IMR-90 (cell line): Measurements from ENCODE around the gene MGA. TPM values are rescaled to one million over a fixed set of nuclear protein-coding genes. Genes with fewer than 3 reads are reported as not detected.

Experiments used
- ATAC-seq: fragments of 200-7000 bp; cut with Tn5 transposase; 2 replicates; pipeline ENCODE4 v1.9.1; 2020; ENCODE audit warnings: low read depth, mild to moderate bottlenecking, moderate library complexity
- BruUV-seq: library from RNA; stranded (reverse); fragments of 400-500 nt; replicated peaks from 2 replicates; lab custom pipeline; 2021; lab: Mats Ljungman, UMichigan
- CTCF ChIA-PET: fragments of 300-600 bp; formaldehyde crosslinking; extraction: SDS; loops from one replicate; lab custom pipeline; 2021; ENCODE audit warnings: antibody characterized with exemption; lab: Yijun Ruan, JAX
- POLR2A ChIA-PET: fragments of 300-600 bp; sonication (Branson Sonifier 250); formaldehyde crosslinking; loops from one replicate; lab custom pipeline; 2022; ENCODE audit warnings: antibody characterized with exemption; ENCODE audit not compliant: unreplicated experiment; lab: Charles Lee
- DNase-seq: peaks from one replicate; pipeline ENCODE4 v3.0.0; 2013
- H2AFZ ChIP-seq: replicated peaks from 2 replicates; pipeline ENCODE3; 2013; ENCODE audit warnings: low read length, mild to moderate bottlenecking; ENCODE audit not compliant: poor library complexity
- H2AK5ac ChIP-seq: 2 replicates; pipeline ENCODE4 v1.6.1; 2013; ENCODE audit warnings: low read depth, low read length, inconsistent platforms
- H2AK9ac ChIP-seq: replicated peaks from 2 replicates; pipeline ENCODE3; 2013; ENCODE audit warnings: mild to moderate bottlenecking, low read depth, low read length, moderate library complexity; ENCODE audit not compliant: poor library complexity
- H2BK120ac ChIP-seq: 2 replicates; pipeline ENCODE4 v1.6.1; 2013; ENCODE audit warnings: low read depth, low read length, inconsistent platforms
- H2BK15ac ChIP-seq: 3 replicates; pipeline ENCODE4 v1.6.1; 2013; ENCODE audit warnings: low read depth, low read length, inconsistent platforms
- H2BK20ac ChIP-seq: 2 replicates; pipeline ENCODE4 v1.6.1; 2013; ENCODE audit warnings: low read depth, mild to moderate bottlenecking, inconsistent platforms, low read length, moderate library complexity
- H2BK5ac ChIP-seq: 2 replicates; pipeline ENCODE4 v1.6.1; 2013; ENCODE audit warnings: mild to moderate bottlenecking, low read depth, low read length, inconsistent platforms; ENCODE audit not compliant: poor library complexity, severe bottlenecking
- H3K14ac ChIP-seq: replicated peaks from 2 replicates; pipeline ENCODE4 v1.6.1; 2013; ENCODE audit warnings: low read depth, low read length, inconsistent platforms
- H3K18ac ChIP-seq: 2 replicates; pipeline ENCODE4 v1.6.1; 2013; ENCODE audit warnings: low read depth, low read length, control low read depth
- H3K23ac ChIP-seq: 2 replicates; pipeline ENCODE4 v1.6.1; 2013; ENCODE audit warnings: low read depth, low read length, inconsistent platforms
- H3K27ac ChIP-seq: 2 replicates; pipeline ENCODE4 v1.5.1; 2013; ENCODE audit warnings: mild to moderate bottlenecking, control low read depth, low read length; ENCODE audit not compliant: insufficient read depth
- H3K27me3 ChIP-seq: 2 replicates; pipeline ENCODE4 v1.6.1; 2013; ENCODE audit warnings: low read length; ENCODE audit not compliant: control insufficient read depth, insufficient read depth
- H3K36me3 ChIP-seq: 2 replicates; pipeline ENCODE4 v1.6.1; 2013; ENCODE audit warnings: low read length, mixed read lengths; ENCODE audit not compliant: control insufficient read depth, insufficient read depth
- H3K4ac ChIP-seq: 2 replicates; pipeline ENCODE4 v1.6.1; 2013; ENCODE audit warnings: low read depth, low read length, inconsistent platforms
- H3K4me1 ChIP-seq: 2 replicates; pipeline ENCODE4 v1.6.1; 2013; ENCODE audit warnings: low read length, mixed read lengths; ENCODE audit not compliant: control insufficient read depth, insufficient read depth
- H3K4me2 ChIP-seq: 2 replicates; pipeline ENCODE4 v1.6.1; 2013; ENCODE audit warnings: low read depth, mild to moderate bottlenecking, control low read depth, low read length, moderate library complexity
- H3K4me3 ChIP-seq: 2 replicates; pipeline ENCODE4 v1.5.1; 2013; ENCODE audit warnings: low read depth, mild to moderate bottlenecking, control low read depth, low read length, moderate library complexity; ENCODE audit not compliant: insufficient read depth
- H3K56ac ChIP-seq: 2 replicates; pipeline ENCODE4 v1.6.1; 2013; ENCODE audit warnings: low read length, inconsistent platforms; ENCODE audit not compliant: insufficient read depth; ENCODE audit errors: extremely low read depth
- H3K79me1 ChIP-seq, 2 experiments: 2 replicates each; pipeline ENCODE4 v1.6.1; 2013; ENCODE audit warnings: low read length in 2 of 2, inconsistent platforms in 1 of 2, low read depth in 1 of 2
- H3K9ac ChIP-seq: 2 replicates; pipeline ENCODE4 v1.6.1; 2013; ENCODE audit warnings: low read depth, low read length, control low read depth
- H3K9me1 ChIP-seq: 2 replicates; pipeline ENCODE4 v1.6.1; 2013; ENCODE audit warnings: low read length, inconsistent platforms; ENCODE audit not compliant: insufficient read depth
- H3K9me3 ChIP-seq: 2 replicates; pipeline ENCODE4 v1.6.1; 2013; ENCODE audit warnings: low read length; ENCODE audit not compliant: control insufficient read depth, insufficient read depth
- H4K20me1 ChIP-seq: 2 replicates; pipeline ENCODE4 v1.6.1; 2013; ENCODE audit warnings: low read length, inconsistent platforms; ENCODE audit not compliant: insufficient read depth
- H4K5ac ChIP-seq: 2 replicates; pipeline ENCODE4 v1.6.1; 2013; ENCODE audit warnings: mild to moderate bottlenecking, low read depth, low read length, control low read depth
- H4K8ac ChIP-seq, 2 experiments: 2 replicates each; pipeline ENCODE4 v1.6.1; 2013; ENCODE audit warnings: low read depth in 2 of 2, low read length in 2 of 2, control low read depth in 1 of 2, inconsistent platforms in 1 of 2
- H4K91ac ChIP-seq: 2 replicates; pipeline ENCODE4 v1.6.1; 2013; ENCODE audit warnings: low read depth, low read length, inconsistent platforms; ENCODE audit not compliant: insufficient read depth
- BHLHE40 ChIP-seq: fragments of 150-350 bp; IDR thresholded peaks from 2 replicates; pipeline ENCODE4 v1.6.1; 2016; ENCODE audit warnings: mild to moderate bottlenecking, low read depth, low read length
- ELK1 ChIP-seq: fragments of 150-350 bp; IDR thresholded peaks from 2 replicates; pipeline ENCODE4 v1.6.1; 2016; ENCODE audit warnings: low read depth, mild to moderate bottlenecking, low read length, moderate library complexity, borderline replicate concordance
- FOS ChIP-seq: fragments of 150-350 bp; IDR thresholded peaks from 2 replicates; pipeline ENCODE4 v1.6.1; 2016; ENCODE audit warnings: low read depth, low read length
- MAFK ChIP-seq: IDR thresholded peaks from 2 replicates; pipeline ENCODE4 v1.6.1; 2012; ENCODE audit warnings: low read depth, low read length, improper control_type of control experiment
- MXI1 ChIP-seq: IDR thresholded peaks from 2 replicates; pipeline ENCODE4 v1.6.1; 2012; ENCODE audit warnings: low read depth, mild to moderate bottlenecking, low read length, moderate library complexity, borderline replicate concordance
- NFE2L2 ChIP-seq: fragments of 150-350 bp; IDR thresholded peaks from 2 replicates; pipeline ENCODE4 v1.6.1; 2016; ENCODE audit warnings: low read depth, mild to moderate bottlenecking, low read length
- RAD21 ChIP-seq: IDR thresholded peaks from 2 replicates; pipeline ENCODE4 v1.6.1; 2012; ENCODE audit warnings: low read length, improper control_type of control experiment
- RCOR1 ChIP-seq: IDR thresholded peaks from 2 replicates; pipeline ENCODE4 v1.6.1; 2012; ENCODE audit warnings: mild to moderate bottlenecking, low read length, improper control_type of control experiment; ENCODE audit not compliant: insufficient replicate concordance
- RFX5 ChIP-seq: IDR thresholded peaks from 2 replicates; pipeline ENCODE4 v1.8.0; 2012; ENCODE audit warnings: low read depth, mild to moderate bottlenecking, low read length, moderate library complexity
- SMC3 ChIP-seq: fragments of 150-350 bp; IDR thresholded peaks from 2 replicates; pipeline ENCODE4 v1.6.1; 2016; ENCODE audit warnings: low read depth, mild to moderate bottlenecking, antibody characterized with exemption, low read length, moderate library complexity
- WGBS, 2 experiments: methylation state at CpG; one replicate each; pipeline versions ENCODE4 v1.1.5 to v1.1.7; 2013; ENCODE audit warnings: missing lambda C conversion rate in 2 of 2; ENCODE audit not compliant: insufficient read length in 1 of 2; ENCODE audit errors: extremely low coverage in 2 of 2; 5-methylcytosine and 5-hydroxymethylcytosine counted together
- dilution Hi-C: fragments of 300-500 bp; cut with HindIII; formaldehyde crosslinking; loops from one replicate; pipeline ENCODE4 v1.14.3; 2018; ENCODE audit warnings: low sequenced_read_pairs; ENCODE audit not compliant: unreplicated experiment
- in situ Hi-C: fragments of 300-500 bp; cut with MboI; formaldehyde crosslinking; loops from 3 replicates; pipeline ENCODE4 v1.14.3; 2019; ENCODE audit warnings: low sequenced_read_pairs, inconsistent platforms, mixed read lengths
- intact Hi-C: fragments of 100-400 bp; cut with micrococcal nuclease; formaldehyde crosslinking; loops from 2 replicates; pipeline ENCODE4 v1.10.0; 2022
- polyA plus RNA-seq, 3 experiments: library from polyadenylated mRNA; depleted of rRNA; stranded (reverse); fragments of >200 nt; gene quantifications; 2 replicates each; pipeline ENCODE4 v1.2.3, GENCODE V29; 2012; ENCODE audit warnings: low replicate concordance in 1 of 3
- total RNA-seq: library from RNA; depleted of rRNA; stranded (reverse); fragments of >200 nt; gene quantifications from 2 replicates; pipeline ENCODE4 v1.2.3, GENCODE V29; 2012
- TF ChIP-seq, protein P1 (sequence below): fragments of 150-350 bp; IDR thresholded peaks from 2 replicates; pipeline ENCODE4 v1.6.1; 2017; ENCODE audit warnings: mild to moderate bottlenecking, antibody characterized with exemption, low read length, low read depth

The MGA gene
- total and polyA plus RNA-seq, 2 of the 4 experiments (the other 2 are of a cell fraction), result 3.2 to 38.0 TPM

DNA sequence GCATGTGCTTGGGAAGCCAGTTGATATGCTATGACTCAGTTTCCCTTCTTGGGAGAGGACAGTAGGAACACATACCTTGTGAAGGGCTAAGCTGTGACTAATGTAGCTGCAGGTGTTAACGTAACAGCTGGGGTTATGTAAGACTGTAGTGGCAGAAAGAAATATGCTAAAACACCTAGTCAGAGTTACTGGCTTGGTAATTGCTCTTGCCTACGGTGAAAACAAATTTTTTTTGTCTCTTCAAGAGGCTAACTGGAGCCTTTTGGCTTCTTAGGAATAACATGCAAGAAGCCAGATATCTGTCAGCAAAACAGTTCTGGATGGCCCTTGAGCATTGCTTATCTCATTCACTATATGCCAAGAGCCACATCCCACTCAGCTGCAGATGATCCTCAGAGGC, 115.4 kb downstream of the MGA start:
- Histone ChIP-seq H3K56ac (no peak overlapping the region), H3K4me2 (peak overlapping the region; percentile 98), H2BK20ac (no peak overlapping the region), H2BK15ac (0 out of 3 replicates have a peak overlapping the region, but pooled peaks have one; percentile 13), H3K79me1 (peaks cover 18 to 64% of the 10 kb centered on the region in 2 experiments; a peak in 3 of 4 replicates), H3K9me1 (peaks cover 16% of the 10 kb centered on the region), H3K27ac (no peak overlapping the region), H2BK5ac (peak overlapping the region; percentile 78), H3K9ac (peak overlapping the region; percentile 79; the same call in 1 of the 2 replicates), H4K20me1 (peaks cover 37% of the 10 kb centered on the region), H3K27me3 (no peaks in the 10 kb centered on the region), H4K91ac (peak overlapping the region; percentile 70), H3K9me3 (no peaks in the 10 kb centered on the region), H3K4ac (peak overlapping the region; percentile 91), H3K23ac (peak overlapping the region; percentile 96), H4K8ac (0 out of 4 replicates have a peak overlapping the region, but pooled peaks of 1 of the 2 experiments have one; percentile 53), H2AK9ac (peak overlapping the region; percentile 34), H4K5ac (no peak overlapping the region), H3K18ac (no peak overlapping the region; the same call in 1 of the 2 replicates), H2AFZ (no peak overlapping the region), H3K36me3 (no peaks in the 10 kb centered on the region), H3K4me3 (peak overlapping the region; percentile 80), H3K14ac (peak overlapping the region; percentile 87), H2AK5ac (peak overlapping the region; percentile 82), H3K4me1 (peaks cover 21% of the 10 kb centered on the region), H2BK120ac (0 out of 2 replicates have a peak overlapping the region, but pooled peaks have one; percentile 22)
- in situ Hi-C loops, result no loop called here
- BruUV-seq, result no TSS peak
- DNase-seq, result no peak
- POLR2A ChIA-PET, result no interaction called here
- CTCF ChIA-PET, result no interaction called here
- TF ChIP-seq MAFK (no peak), RFX5 (no peak), RCOR1 (no peak), ELK1 (no peak), SMC3 (no peak), BHLHE40 (no peak), RAD21 (no peak), NFE2L2 (no peak), FOS (no peak), MXI1 (no peak)
- TF ChIP-seq, protein P1, sequence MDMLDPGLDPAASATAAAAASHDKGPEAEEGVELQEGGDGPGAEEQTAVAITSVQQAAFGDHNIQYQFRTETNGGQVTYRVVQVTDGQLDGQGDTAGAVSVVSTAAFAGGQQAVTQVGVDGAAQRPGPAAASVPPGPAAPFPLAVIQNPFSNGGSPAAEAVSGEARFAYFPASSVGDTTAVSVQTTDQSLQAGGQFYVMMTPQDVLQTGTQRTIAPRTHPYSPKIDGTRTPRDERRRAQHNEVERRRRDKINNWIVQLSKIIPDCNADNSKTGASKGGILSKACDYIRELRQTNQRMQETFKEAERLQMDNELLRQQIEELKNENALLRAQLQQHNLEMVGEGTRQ, result no peak
- ATAC-seq, result no peak
- dilution Hi-C loops, result no loop called here
- intact Hi-C loops, result loop anchor here (10.0 kb wide), 1 partner anchor 171 kb away; no protein-coding TSS in a partner anchor
- 17% methylated on average over 1 of the region's 2 CpGs; no CpG with 5 or more reads in 1 of the 2 experiments for WGBS, 2 experiments
